GM15510 (cell line): Measurements from ENCODE around the gene DQX1.

Experiments
- POLR2A ChIP-seq: IDR thresholded peaks from 3 replicates; pipeline ENCODE4 v1.6.1; 2011; ENCODE audit warnings: borderline replicate concordance; ENCODE audit not compliant: insufficient read length; ENCODE audit errors: extremely low read depth

The DQX1 gene

DNA sequence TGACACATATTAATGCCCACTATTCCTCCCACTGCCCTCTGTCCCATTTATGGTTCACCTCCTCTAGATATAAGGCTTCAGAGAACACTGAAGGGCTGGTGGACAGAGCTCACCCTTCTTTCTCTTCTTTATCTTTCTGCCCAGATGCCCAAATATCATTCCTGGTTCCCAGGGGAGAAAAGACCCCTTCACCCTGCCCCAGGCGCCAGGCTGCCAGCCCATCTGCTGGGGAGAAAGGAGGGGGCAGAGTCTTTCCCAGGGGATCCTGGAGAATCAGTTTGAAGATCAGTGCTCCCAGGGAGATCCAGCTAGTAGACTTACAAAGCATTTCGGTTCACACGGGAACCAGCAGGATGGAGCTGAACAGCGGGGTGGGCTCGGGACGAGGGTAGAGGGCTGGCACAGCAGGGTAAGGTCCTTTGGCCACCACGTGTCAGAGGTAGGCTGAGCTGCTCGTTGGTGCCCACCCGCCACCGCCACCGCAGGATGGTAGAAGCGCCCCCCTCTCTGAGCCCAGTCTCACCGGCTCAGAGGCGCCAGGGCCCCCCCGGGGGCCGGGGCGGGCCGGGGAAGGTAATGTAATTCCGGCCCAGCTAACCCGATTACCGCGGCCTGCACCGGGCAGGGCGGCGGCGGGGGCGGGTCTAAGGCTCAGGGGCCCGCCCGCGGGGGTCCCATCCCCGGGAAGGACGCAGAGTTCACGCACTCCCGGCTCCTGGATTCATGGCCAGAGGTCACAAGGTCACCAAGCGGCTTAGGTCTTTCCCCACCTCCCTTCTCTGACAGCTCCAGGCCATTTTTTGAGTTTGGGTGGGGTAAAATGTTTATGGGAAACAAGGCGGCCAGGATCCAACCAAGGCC lies 13.1 kb downstream of the DQX1 start:
- TF ChIP-seq POLR2A = no peak

DNA sequence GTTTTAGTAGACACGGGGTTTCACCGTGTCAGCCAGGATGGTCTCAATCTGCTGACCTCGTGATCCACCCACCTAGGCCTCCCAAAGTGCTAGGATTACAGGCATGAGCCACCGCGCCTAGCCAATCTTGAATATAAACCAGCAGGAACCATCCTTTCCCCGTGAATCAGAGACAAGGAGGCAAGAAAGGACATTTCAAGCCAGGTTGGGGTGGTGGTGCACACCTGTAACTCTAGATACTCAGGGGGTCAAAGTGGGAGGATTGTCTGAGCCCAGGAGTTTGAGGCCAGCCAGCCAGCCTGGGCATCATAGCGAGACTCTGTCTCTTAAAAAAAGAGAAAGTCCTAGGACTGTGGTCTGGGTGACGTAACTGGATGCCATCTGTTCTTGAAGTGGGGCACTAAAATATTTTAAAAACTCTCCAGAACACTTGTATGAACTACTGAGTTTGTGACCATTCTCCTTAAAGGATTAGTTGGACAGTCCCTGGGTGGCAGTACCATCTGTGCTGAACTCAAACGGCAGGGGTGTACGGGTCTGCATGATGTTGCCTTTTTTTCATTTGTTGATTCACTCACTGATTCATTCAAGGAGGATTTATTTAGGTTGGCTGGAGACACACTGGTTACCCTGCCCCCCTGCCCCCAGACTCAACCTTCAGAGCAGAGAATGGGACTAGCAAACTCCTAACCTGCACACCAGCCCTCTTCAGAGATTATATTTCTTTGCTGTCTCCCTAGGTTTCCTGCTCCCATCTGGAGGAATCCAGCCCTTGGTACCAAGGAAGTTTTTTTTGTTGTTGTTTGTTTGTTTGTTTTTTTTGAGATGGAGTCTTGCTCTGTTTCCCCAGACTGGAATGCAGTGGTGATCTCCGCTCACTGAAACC lies 14.7 kb downstream of the DQX1 start:
- TF ChIP-seq POLR2A = no peak

DNA sequence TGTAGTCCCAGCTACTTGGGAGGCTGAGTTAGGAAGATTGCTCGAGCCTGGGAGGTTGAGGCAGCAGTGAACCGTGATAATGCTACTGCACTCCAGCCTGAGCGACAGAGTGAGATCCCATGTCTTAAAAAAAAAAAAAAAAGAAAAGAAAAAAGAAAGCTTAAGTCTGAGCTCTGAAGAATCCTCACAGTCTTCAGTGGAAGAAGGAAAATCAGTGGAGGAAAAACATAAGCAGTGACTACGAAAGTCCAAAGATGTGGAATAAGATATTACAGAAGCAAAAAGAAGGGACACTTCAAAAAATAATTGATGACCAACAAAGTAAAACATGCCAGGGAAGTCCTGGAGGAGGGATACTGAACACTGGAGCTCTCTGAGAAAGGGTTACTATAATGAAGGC lies 15.8 kb downstream of the DQX1 start:
- no peak for TF ChIP-seq POLR2A

DNA sequence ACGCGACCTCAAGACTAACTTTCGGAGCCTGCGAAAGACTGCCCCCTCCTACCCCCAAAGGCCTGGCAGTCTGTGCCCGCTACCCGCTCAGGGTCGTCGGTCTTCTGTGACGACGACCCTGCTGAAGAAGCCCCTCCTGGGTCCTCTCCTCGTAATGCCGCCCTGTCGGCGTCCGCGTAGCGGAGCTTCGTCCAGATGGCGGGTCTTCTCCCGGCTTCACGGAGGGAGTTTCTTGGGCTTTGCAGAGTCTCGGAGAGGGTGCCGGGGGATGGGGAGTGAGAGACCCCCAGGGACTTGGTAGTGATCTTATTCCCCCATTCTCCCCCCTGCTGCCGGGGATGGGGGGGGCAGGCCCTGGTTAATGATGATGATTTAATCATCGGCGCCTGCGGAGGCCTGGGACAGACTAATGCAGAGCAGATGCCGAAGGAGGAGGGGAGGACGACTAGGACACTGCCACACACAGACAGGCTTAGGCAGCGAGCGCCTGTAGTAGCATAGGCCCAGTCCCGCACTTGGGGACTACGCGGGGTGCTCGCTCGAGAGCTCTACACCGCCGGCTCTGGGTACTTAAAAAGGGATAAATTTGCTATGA lies 18.0 kb downstream of the DQX1 start:
- no peak for TF ChIP-seq POLR2A

DNA sequence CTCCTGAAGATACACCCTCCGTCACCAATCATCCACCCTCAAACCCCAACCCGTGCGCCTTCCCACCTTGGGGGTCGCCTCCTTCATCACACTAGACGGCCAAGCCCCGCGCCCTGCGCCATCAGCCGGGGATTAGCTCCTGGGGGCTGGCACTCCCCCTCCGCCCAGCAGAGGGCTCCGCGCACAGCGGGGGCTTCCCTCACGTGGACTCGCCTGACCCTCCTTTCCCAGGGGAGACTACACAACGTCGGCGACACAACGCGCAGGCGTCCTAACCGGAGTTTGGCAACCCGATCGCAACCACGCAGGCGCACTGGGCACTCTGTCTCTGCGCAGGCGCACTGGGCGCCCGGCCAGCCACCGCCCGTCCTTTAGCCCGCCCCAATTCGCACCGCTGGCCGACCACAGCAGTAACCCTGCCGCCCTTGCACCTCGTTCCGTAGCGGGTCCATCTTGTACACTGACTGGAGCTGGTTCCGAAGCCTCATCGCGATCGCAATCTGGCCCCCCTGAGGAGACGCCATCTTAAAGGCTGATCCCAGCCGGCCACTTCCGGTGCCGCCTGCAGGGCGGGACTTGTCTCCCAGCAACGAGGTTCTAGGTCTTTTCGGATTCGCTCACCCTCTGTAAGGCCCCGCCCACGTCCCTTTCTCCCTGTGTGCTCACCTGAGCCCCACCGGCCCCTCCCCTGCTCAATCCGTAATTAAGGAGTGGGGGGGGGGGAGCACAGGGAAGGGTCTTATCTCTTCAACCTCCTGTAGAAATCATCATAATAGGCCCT lies 18.7 kb downstream of the DQX1 start, which contains the start of gene PCGF1:
TSS of gene PCGF1 (minus strand) at position 551 of the 781 bp plus-strand sequence. CDS start at position 524, 27 bp downstream.
- peak; percentile 78 for TF ChIP-seq POLR2A

DNA sequence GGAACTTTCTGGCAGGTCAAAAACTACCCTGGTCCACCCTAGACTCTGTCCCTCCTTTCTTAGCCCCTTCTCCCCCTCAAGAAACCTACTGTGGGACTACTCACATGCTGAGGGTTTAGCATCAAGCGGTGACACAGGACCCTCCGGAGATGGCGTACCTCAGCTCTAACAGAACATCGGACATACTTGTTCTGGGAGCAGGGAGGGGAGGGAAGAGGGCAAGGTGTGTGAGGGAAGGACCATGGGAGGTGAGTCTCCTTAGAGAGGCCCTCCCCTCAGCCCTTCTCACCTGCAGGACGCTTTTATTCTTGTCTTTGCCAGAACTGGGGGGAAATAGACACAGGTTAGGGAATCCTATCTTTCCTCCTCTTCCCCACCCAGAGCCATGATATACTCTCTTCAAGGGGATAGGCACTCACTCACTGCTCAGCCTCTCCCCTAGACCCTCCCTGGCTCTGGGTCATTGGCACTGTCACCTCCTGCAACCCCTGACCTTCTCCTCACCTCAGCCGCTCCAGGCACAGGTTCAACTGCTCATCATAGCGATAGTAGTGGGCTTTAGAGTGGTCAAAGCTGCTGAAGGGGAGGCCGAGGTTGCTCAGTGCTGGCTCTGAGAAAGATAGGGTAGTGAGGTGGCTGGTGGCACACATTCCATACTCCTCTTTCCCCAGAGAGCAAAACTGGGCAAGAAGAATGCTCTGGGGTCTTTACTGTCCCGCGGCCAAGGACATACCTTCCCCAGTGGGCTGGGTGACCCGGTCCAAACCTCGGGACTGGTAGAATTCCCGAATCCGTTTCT lies 20.4 kb downstream of the DQX1 start:
- TF ChIP-seq POLR2A = no peak

DNA sequence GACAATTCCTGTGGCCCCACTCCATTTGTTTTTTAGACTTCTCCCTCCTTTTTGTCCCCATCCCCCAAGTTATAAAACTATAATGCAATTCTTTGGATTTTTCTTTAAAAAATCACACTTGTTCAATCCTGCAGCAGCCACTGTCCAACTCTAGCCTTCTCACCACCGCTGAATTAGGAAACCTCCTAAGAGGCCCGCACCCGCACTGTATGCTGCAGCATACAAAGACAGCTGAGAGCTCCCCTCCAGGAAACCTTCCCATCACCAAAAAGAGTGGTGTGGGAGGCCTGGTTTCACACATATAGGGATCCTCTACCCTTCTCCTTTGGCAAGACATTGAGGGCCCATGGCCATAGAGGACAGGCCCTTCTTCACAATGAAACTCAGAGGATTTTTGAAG lies 21.4 kb downstream of the DQX1 start:
- TF ChIP-seq POLR2A = no peak

DNA sequence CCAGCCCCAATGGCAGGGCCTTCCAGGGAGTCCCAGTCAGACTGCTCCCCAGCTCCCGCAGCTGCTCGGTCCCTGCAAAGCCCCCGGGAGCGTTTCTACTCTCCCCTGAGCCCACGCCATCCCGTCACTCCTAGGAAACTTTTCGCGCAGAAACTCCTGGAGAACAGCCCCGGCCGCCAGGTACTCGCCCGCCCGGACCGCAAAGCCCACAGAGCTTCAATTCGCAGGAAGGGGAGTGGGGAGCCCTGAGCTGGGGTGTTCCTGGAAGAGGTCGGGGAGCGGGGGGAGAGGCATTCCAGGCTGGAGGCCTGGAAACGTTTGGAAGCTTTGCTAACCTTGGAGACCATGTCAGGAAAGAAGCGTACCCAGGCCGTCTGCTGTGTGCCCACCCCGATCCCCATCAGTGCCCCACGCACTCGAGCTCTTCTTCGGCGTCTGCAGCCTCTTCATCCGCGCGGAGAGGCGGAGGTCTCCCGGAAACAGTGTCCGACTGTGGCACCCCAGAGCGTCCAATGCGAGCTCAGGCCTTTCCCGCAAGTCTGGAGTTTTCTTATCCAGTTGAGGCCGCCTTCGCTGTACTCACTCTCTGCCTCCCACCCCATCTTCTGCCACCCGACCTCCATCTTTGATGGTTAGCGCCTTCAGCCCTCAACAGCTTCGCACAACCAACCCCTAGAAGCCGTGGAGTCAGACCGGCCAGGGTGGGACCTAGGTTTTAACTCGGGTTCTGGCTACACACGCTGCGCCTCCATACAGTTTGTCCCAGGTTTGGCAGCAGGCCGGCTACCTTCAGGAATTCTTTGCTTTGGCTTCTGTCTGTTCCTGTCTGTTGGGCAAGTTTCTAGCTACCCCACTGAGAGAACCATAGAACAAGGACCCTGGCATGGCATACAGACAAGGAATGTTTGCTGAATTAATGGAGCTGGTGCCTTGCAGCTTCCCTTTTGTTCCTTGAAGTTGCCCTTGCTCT lies 22.2 kb downstream of the DQX1 start:
- TF ChIP-seq POLR2A = no peak

DNA sequence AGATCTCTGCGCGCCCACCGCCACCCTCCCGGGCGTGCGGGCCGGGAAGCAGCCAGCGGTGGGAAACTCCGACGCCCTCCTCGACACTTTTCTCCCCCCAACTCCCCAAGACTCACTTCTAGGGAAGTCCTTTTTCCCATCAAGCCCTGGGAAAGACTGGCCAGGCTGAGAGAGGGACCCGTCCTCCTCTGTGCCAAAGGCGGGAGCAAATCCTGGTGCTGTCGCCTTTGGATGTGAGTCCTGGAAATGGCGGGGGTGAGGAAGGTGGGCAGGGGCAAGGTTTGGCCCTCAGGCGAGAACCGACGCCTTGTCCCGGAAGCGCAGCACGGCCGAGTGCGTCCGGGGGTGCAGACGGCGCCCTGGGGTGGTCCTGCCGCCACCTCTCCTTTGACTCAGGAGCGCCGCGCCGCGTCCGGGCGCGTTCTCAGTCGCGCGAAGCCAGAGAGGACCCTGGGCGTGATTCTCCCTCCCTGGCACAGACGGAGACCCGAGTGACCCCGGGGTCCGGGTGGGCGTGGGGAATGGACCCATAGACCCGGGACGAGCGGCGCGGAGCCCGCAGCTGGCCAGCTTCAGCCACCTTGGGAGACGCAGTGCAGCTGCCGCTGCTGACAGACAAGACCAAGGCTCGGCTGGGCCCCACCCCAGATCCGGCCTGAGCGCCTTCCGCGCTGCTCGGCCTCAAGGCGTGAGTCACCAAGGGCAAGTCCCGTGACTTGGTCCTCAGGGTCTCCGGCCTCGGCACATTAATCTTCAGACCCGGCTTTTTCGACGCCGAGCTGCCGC lies 23.1 kb downstream of the DQX1 start:
- peak; percentile 68 for TF ChIP-seq POLR2A

DNA sequence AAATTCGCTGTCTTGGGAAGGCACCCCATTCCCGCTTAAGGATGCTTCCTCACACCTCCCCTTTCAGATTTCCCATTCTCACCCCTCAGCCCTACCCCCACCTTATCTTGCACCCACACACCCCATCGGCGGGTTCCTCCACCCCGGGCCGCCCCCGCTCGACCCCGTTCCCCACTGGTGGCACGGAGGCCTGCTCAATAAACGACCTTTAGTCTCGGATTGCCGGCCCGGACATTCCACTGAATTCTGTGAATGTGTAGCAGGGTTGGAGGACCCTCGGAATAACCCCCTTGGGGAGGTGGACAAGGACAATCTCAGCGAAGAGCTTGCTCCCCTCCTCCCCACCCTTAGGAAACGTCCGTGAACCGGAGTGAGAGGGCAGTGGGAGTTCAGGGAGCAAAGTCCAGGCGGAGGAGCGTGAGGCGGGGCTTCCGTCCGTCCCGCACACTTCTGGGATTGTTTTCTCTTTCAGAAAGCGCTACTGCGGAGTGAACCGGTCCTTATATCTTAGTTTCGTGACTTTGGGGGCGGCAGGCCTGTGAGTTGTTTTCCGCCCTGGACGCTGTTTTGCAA lies 23.8 kb downstream of the DQX1 start:
- TF ChIP-seq POLR2A = no peak

DNA sequence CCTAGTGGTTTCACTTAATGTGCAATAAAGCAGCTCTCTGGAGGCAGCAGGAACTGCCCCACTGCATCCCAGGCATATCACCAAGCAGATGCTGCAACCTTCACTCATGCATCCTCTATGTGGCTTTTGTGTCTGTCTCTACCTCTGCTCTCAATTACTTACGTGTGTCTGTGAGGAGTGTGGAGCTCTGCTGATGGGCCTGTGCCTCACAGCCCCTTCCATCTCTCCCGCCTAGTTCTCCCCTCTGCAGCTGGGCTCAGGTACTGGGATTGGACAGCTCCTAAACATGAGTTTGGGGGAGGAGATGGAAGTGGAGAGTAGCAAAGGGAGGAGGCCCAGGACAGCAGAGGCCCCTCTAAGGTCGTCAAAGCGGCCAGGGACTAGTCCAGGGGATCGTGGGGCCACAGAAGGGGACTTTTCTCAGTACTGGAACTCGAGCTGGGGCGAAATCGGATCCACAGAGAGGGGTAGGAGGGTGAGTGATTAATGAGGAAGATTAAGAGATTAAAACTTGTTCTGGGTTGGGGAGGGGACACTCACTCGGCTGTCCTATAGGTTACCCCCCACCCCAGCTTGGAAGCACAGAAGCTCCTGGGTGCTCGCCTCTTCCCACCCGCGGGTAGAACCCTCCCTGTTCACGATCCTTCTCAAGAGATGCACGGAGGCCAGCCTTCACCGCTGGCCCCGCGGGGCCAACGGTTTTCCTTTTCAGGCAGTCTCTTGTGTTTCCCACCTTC lies 24.5 kb downstream of the DQX1 start:
- no peak for TF ChIP-seq POLR2A
